ENCODE measurements around the gene RAPGEF6.

RAPGEF6 gene

GRCh38 chr5:131389096-131389868 is 245.7 kb downstream of the RAPGEF6 start:
- no peak overlapping the region for H3K4me3 ChIP-seq (ENCODE audit: low read depth, low read length)
- TF ChIP-seq CTCF (IDR thresholded peaks at IDR 0.05; ENCODE audit: low read depth, low read length): no peak
- in situ Hi-C loops (cut with HindIII; ENCODE audit: low sequenced_read_pairs): no loop called here
- DNase-seq (ENCODE audit: low read depth, low spot score): no peak

GRCh38 chr5:131387255-131387654 is 247.8 kb downstream of the RAPGEF6 start:
- no peak overlapping the region for H3K4me3 ChIP-seq (ENCODE audit: low read depth, low read length)
- DNase-seq (ENCODE audit: low read depth, low spot score): no peak
- no peak for TF ChIP-seq CTCF (IDR thresholded peaks at IDR 0.05; ENCODE audit: low read depth, low read length)
- in situ Hi-C loops (cut with HindIII; ENCODE audit: low sequenced_read_pairs): no loop called here

- TF ChIP-seq CTCF (IDR thresholded peaks at IDR 0.05; ENCODE audit: low read depth, low read length): no peak
- in situ Hi-C loops (cut with HindIII; ENCODE audit: low sequenced_read_pairs): no loop called here
- DNase-seq (ENCODE audit: low read depth, low spot score): peak; percentile 56
- H3K4me3 ChIP-seq (ENCODE audit: low read depth, low read length): no peak overlapping the region
Measured at GRCh38 chr5:131386779-131387178, 248.2 kb downstream of the RAPGEF6 start.

GRCh38 chr5:131386124-131386523 is 248.9 kb downstream of the RAPGEF6 start:
- no peak for TF ChIP-seq CTCF (IDR thresholded peaks at IDR 0.05; ENCODE audit: low read depth, low read length)
- no peak overlapping the region for H3K4me3 ChIP-seq (ENCODE audit: low read depth, low read length)
- in situ Hi-C loops (cut with HindIII; ENCODE audit: low sequenced_read_pairs): no loop called here
- no peak for DNase-seq (ENCODE audit: low read depth, low spot score)

GRCh38 chr5:131384616-131385214 is 250.3 kb downstream of the RAPGEF6 start:
- TF ChIP-seq CTCF (IDR thresholded peaks at IDR 0.05; ENCODE audit: low read depth, low read length): no peak
- peak; percentile 16 for DNase-seq (ENCODE audit: low read depth, low spot score)
- H3K4me3 ChIP-seq (ENCODE audit: low read depth, low read length): no peak overlapping the region
- in situ Hi-C loops (cut with HindIII; ENCODE audit: low sequenced_read_pairs): no loop called here

GRCh38 chr5:131384173-131384572 is 250.9 kb downstream of the RAPGEF6 start:
- no peak for DNase-seq (ENCODE audit: low read depth, low spot score)

More at GRCh38 chr5:131384173-131384572, 250.9 kb downstream of the RAPGEF6 start:
- no peak for TF ChIP-seq CTCF (IDR thresholded peaks at IDR 0.05; ENCODE audit: low read depth, low read length)
- no peak overlapping the region for H3K4me3 ChIP-seq (ENCODE audit: low read depth, low read length)
- in situ Hi-C loops (cut with HindIII; ENCODE audit: low sequenced_read_pairs): no loop called here
